ENCODE results near the gene SPATS2. TPM values are rescaled to one million over a fixed set of nuclear protein-coding genes. Genes with fewer than 3 reads are reported as not detected.

SPATS2 gene
- total RNA-seq, 1 experiment from 2014 or later: 50.7 TPM

GRCh38 chr12:49554266-49554665, 187.0 kb downstream of the SPATS2 start:
- H3K36me3 ChIP-seq (ENCODE audit: insufficient read depth, low read length): no peaks in the 10 kb centered on the region; the same call in 1 of the 2 replicates
- H3K4me2 ChIP-seq (ENCODE audit: low read depth, low read length, poor library complexity, severe bottlenecking): no peak overlapping the region
- no peak overlapping the region for H3K27ac ChIP-seq (ENCODE audit: low read length)
- H3K79me2 ChIP-seq (ENCODE audit: low read length): no peaks in the 10 kb centered on the region
- H3K4me1 ChIP-seq (ENCODE audit: low read length): no peaks in the 10 kb centered on the region
- no peak overlapping the region for H2AFZ ChIP-seq (ENCODE audit: low read length)
- H3K27me3 ChIP-seq (ENCODE audit: low read length): no peaks in the 10 kb centered on the region
- no peaks in the 10 kb centered on the region for H3K9me2 ChIP-seq (replicated peaks; ENCODE audit: insufficient read depth, low read length)
- H3K9me3 ChIP-seq (ENCODE audit: low read length): no peaks in the 10 kb centered on the region
- DNase-seq: no peak
- H3K4me3 ChIP-seq (ENCODE audit: low read length): no peak overlapping the region
- H3K9ac ChIP-seq (ENCODE audit: low read length): no peak overlapping the region
- no peaks in the 10 kb centered on the region for H4K20me1 ChIP-seq (ENCODE audit: insufficient read depth, low read depth, low read length)

- no peaks in the 10 kb centered on the region; the same call in 1 of the 2 replicates for H3K36me3 ChIP-seq (ENCODE audit: insufficient read depth, low read length)
- H3K9me3 ChIP-seq (ENCODE audit: low read length): no peaks in the 10 kb centered on the region
- DNase-seq: no peak
Measured at GRCh38 chr12:49555631-49556390, 188.5 kb downstream of the SPATS2 start.

GRCh38 chr12:49556391-49557186, 189.3 kb downstream of the SPATS2 start:
- H3K9me3 ChIP-seq (ENCODE audit: low read length): no peaks in the 10 kb centered on the region
- no peaks in the 10 kb centered on the region for H3K9me2 ChIP-seq (replicated peaks; ENCODE audit: insufficient read depth, low read length)
- no peaks in the 10 kb centered on the region for H4K20me1 ChIP-seq (ENCODE audit: insufficient read depth, low read depth, low read length)
- no peak overlapping the region for H3K4me2 ChIP-seq (ENCODE audit: low read depth, low read length, poor library complexity, severe bottlenecking)
- DNase-seq: no peak
- H3K9ac ChIP-seq (ENCODE audit: low read length): no peak overlapping the region
- H3K4me1 ChIP-seq (ENCODE audit: low read length): no peaks in the 10 kb centered on the region
- H2AFZ ChIP-seq (ENCODE audit: low read length): no peak overlapping the region
- peaks cover 5% of the 10 kb centered on the region; the same call in 1 of the 2 replicates for H3K36me3 ChIP-seq (ENCODE audit: insufficient read depth, low read length)
- H3K79me2 ChIP-seq (ENCODE audit: low read length): no peaks in the 10 kb centered on the region
- H3K27me3 ChIP-seq (ENCODE audit: low read length): no peaks in the 10 kb centered on the region
- H3K4me3 ChIP-seq (ENCODE audit: low read length): no peak overlapping the region
- H3K27ac ChIP-seq (ENCODE audit: low read length): no peak overlapping the region

More at GRCh38 chr12:49555631-49556390, 188.5 kb downstream of the SPATS2 start:
- Histone ChIP-seq H2AFZ (ENCODE audit: low read length) (no peak overlapping the region), H3K4me3 (ENCODE audit: low read length) (no peak overlapping the region), H3K27ac (ENCODE audit: low read length) (no peak overlapping the region), H3K9ac (ENCODE audit: low read length) (no peak overlapping the region), H3K4me2 (ENCODE audit: low read depth, low read length, poor library complexity, severe bottlenecking) (no peak overlapping the region), H3K79me2 (ENCODE audit: low read length) (no peaks in the 10 kb centered on the region), H3K9me2 (replicated peaks; ENCODE audit: insufficient read depth, low read length) (no peaks in the 10 kb centered on the region), H3K4me1 (ENCODE audit: low read length) (no peaks in the 10 kb centered on the region), H4K20me1 (ENCODE audit: insufficient read depth, low read depth, low read length) (no peaks in the 10 kb centered on the region), H3K27me3 (ENCODE audit: low read length) (no peaks in the 10 kb centered on the region)

- Histone ChIP-seq H3K9me3 (ENCODE audit: low read length) (no peaks in the 10 kb centered on the region), H3K79me2 (ENCODE audit: low read length) (no peaks in the 10 kb centered on the region), H3K4me3 (ENCODE audit: low read length) (no peak overlapping the region), H3K36me3 (ENCODE audit: insufficient read depth, low read length) (peaks cover 8% of the 10 kb centered on the region; the same call in 1 of the 2 replicates), H3K9me2 (replicated peaks; ENCODE audit: insufficient read depth, low read length) (no peaks in the 10 kb centered on the region), H2AFZ (ENCODE audit: low read length) (no peak overlapping the region), H3K27me3 (ENCODE audit: low read length) (no peaks in the 10 kb centered on the region), H3K4me1 (ENCODE audit: low read length) (no peaks in the 10 kb centered on the region), H3K4me2 (ENCODE audit: low read depth, low read length, poor library complexity, severe bottlenecking) (no peak overlapping the region), H3K27ac (ENCODE audit: low read length) (no peak overlapping the region), H4K20me1 (ENCODE audit: insufficient read depth, low read depth, low read length) (no peaks in the 10 kb centered on the region), H3K9ac (ENCODE audit: low read length) (no peak overlapping the region)
- no peak for DNase-seq
Measured at GRCh38 chr12:49557187-49557916, 190.1 kb downstream of the SPATS2 start.

GRCh38 chr12:49557917-49558215, 190.6 kb downstream of the SPATS2 start:
- Histone ChIP-seq H3K36me3 (ENCODE audit: insufficient read depth, low read length) (peaks cover 12% of the 10 kb centered on the region; the same call in 1 of the 2 replicates), H3K4me1 (ENCODE audit: low read length) (no peaks in the 10 kb centered on the region), H3K27ac (ENCODE audit: low read length) (no peak overlapping the region), H3K9me3 (ENCODE audit: low read length) (no peaks in the 10 kb centered on the region), H3K4me2 (ENCODE audit: low read depth, low read length, poor library complexity, severe bottlenecking) (no peak overlapping the region), H3K9me2 (replicated peaks; ENCODE audit: insufficient read depth, low read length) (no peaks in the 10 kb centered on the region), H2AFZ (ENCODE audit: low read length) (no peak overlapping the region), H3K79me2 (ENCODE audit: low read length) (no peaks in the 10 kb centered on the region), H3K27me3 (ENCODE audit: low read length) (no peaks in the 10 kb centered on the region), H3K9ac (ENCODE audit: low read length) (no peak overlapping the region), H4K20me1 (ENCODE audit: insufficient read depth, low read depth, low read length) (no peaks in the 10 kb centered on the region), H3K4me3 (ENCODE audit: low read length) (no peak overlapping the region)
- DNase-seq: no peak

- peaks cover 12% of the 10 kb centered on the region; the same call in 1 of the 2 replicates for H3K36me3 ChIP-seq (ENCODE audit: insufficient read depth, low read length)
Measured at GRCh38 chr12:49558526-49558925, 191.3 kb downstream of the SPATS2 start.

GRCh38 chr12:49559011-49559675, 191.9 kb downstream of the SPATS2 start:
- Histone ChIP-seq H2AFZ (ENCODE audit: low read length) (no peak overlapping the region), H3K27ac (ENCODE audit: low read length) (no peak overlapping the region), H3K4me2 (ENCODE audit: low read depth, low read length, poor library complexity, severe bottlenecking) (no peak overlapping the region), H3K9ac (ENCODE audit: low read length) (no peak overlapping the region), H3K79me2 (ENCODE audit: low read length) (no peaks in the 10 kb centered on the region), H3K4me3 (ENCODE audit: low read length) (no peak overlapping the region), H3K4me1 (ENCODE audit: low read length) (no peaks in the 10 kb centered on the region), H3K27me3 (ENCODE audit: low read length) (no peaks in the 10 kb centered on the region), H3K36me3 (ENCODE audit: insufficient read depth, low read length) (peaks cover 12% of the 10 kb centered on the region; the same call in 1 of the 2 replicates), H3K9me2 (replicated peaks; ENCODE audit: insufficient read depth, low read length) (no peaks in the 10 kb centered on the region), H4K20me1 (ENCODE audit: insufficient read depth, low read depth, low read length) (no peaks in the 10 kb centered on the region), H3K9me3 (ENCODE audit: low read length) (no peaks in the 10 kb centered on the region)
- no peak for DNase-seq

More at GRCh38 chr12:49558526-49558925, 191.3 kb downstream of the SPATS2 start:
- Histone ChIP-seq H3K79me2 (ENCODE audit: low read length) (no peaks in the 10 kb centered on the region), H3K27ac (ENCODE audit: low read length) (no peak overlapping the region), H3K27me3 (ENCODE audit: low read length) (no peaks in the 10 kb centered on the region), H2AFZ (ENCODE audit: low read length) (no peak overlapping the region), H3K9me2 (replicated peaks; ENCODE audit: insufficient read depth, low read length) (no peaks in the 10 kb centered on the region), H4K20me1 (ENCODE audit: insufficient read depth, low read depth, low read length) (no peaks in the 10 kb centered on the region), H3K9ac (ENCODE audit: low read length) (no peak overlapping the region), H3K4me2 (ENCODE audit: low read depth, low read length, poor library complexity, severe bottlenecking) (no peak overlapping the region), H3K9me3 (ENCODE audit: low read length) (no peaks in the 10 kb centered on the region), H3K4me3 (ENCODE audit: low read length) (no peak overlapping the region), H3K4me1 (ENCODE audit: low read length) (no peaks in the 10 kb centered on the region)
- DNase-seq: no peak
